Right lobe of liver (tissue), 6 donors: ENCODE results near the gene PLCB4. TPM values are rescaled to one million over a fixed set of nuclear protein-coding genes. Genes with fewer than 3 reads are reported as not detected.

Source experiments
- ATAC-seq, 4 donors: fragments of 200-7000 bp; cut with Tn5 transposase; one replicate each; pipeline ENCODE4 v1.9.1; 2020; ENCODE audit warnings: mild to moderate bottlenecking in 4 of 4, moderate library complexity in 4 of 4
- DNase-seq, 3 donors: peaks; one replicate each; pipeline ENCODE4 v3.0.0-alpha.2; 2020
- H3K27ac ChIP-seq, 3 donors: fragments of 200-600 bp; one replicate each; pipeline ENCODE4 v1.8.0; 2022
- H3K27me3 ChIP-seq, 2 donors: fragments of 200-600 bp; one replicate each; pipeline ENCODE4 v1.8.0; 2022
- H3K36me3 ChIP-seq, 4 donors: fragments of 200-600 bp; sonication (generic) in 1 of 4; one replicate each; pipeline versions ENCODE4 v1.5.1 to v1.8.0; 2017 to 2022; ENCODE audit warnings: control low read depth in 1 of 4
- H3K4me1 ChIP-seq, 4 donors: fragments of 200-600 bp; sonication (generic) in 1 of 4; one replicate each; pipeline versions ENCODE4 v1.5.1 to v1.8.0; 2017 to 2022; ENCODE audit warnings: control low read depth in 1 of 4
- H3K4me3 ChIP-seq, 3 donors: fragments of 200-600 bp; one replicate each; pipeline ENCODE4 v1.8.0; 2022
- H3K9me3 ChIP-seq, 4 donors: fragments of 200-600 bp; sonication (generic) in 1 of 4; one replicate each; pipeline versions ENCODE4 v1.5.1 to v1.8.0; 2017 to 2022; ENCODE audit warnings: control low read depth in 1 of 4
- CTCF ChIP-seq, 4 donors: fragments of 200-600 bp in 3 of 4; fragments of 450-650 bp in 1 of 4; IDR thresholded peaks; one replicate each; pipeline versions ENCODE4 v1.5.1 to v1.8.0; 2016 to 2022; ENCODE audit warnings: antibody characterized with exemption in 4 of 4, mild to moderate bottlenecking in 2 of 4
- POLR2A ChIP-seq: fragments of 450-650 bp; IDR thresholded peaks from one replicate; pipeline ENCODE4 v1.6.1; 2017; ENCODE audit warnings: antibody characterized with exemption, mild to moderate bottlenecking
- WGBS: methylation state at CpG from one replicate; pipeline ENCODE4 v1.1.6; 2018; ENCODE audit warnings: low coverage, low lambda C conversion rate; ENCODE audit not compliant: insufficient coverage; ENCODE audit errors: missing lambda C conversion rate; 5-methylcytosine and 5-hydroxymethylcytosine counted together
- intact Hi-C, 2 donors: fragments of 100-400 bp; cut with DNase I; formaldehyde crosslinking; loops; one replicate each; pipeline versions ENCODE4 v1.11.2 to v1.14.1; 2022
- total RNA-seq, 6 experiments: library from RNA; depleted of rRNA in 2 of 6; stranded (reverse); fragments of >200 nt in 2 of 6; fragmentation: NEBNext Ultra II Directional in 3 of 6; extraction: Animal tissue kit (Norgen Biotek cat#: 25700) in 3 of 6; gene quantifications; one replicate each; pipeline versions ENCODE4 v1.1.0 to v1.2.4, GENCODE V29; 2016 to 2023
- donor health status: DM: no; HTN: yes; CAD: no.
- donor health status: DM: no; HTN: no; CAD: no.
- donor health status: DM: no; HTN: no; CAD: no.
- donor health status: DM: no; HTN: yes; CAD: no.
- donor health status: DM: no; HTN: yes; CAD: no.

PLCB4 gene
- total RNA-seq, 6 experiments from 2014 or later, result 0.04 to 0.20 (median 0.15) TPM

GRCh38 chr20:9352739-9353138, 283.9 kb downstream of the PLCB4 start:
- no peak for ATAC-seq
- Histone ChIP-seq H3K4me1 (no peaks in the 10 kb centered on the region), H3K27me3 (no peaks in the 10 kb centered on the region), H3K27ac (no peak overlapping the region), H3K9me3 (no peaks in the 10 kb centered on the region), H3K36me3 (no peaks in the 10 kb centered on the region), H3K4me3 (no peak overlapping the region)
- intact Hi-C loops, result no loop called here
- TF ChIP-seq POLR2A, result no peak
- TF ChIP-seq CTCF (IDR thresholded peaks at IDR 0.05), result no peak
- DNase-seq, result no peak

- TF ChIP-seq POLR2A (no peak), CTCF (IDR thresholded peaks at IDR 0.05) (no peak)
- ATAC-seq (no peak), DNase-seq (no peak)
- Histone ChIP-seq H3K4me1 (no peaks in the 10 kb centered on the region), H3K27me3 (no peaks in the 10 kb centered on the region), H3K4me3 (no peak overlapping the region), H3K36me3 (no peaks in the 10 kb centered on the region), H3K9me3 (no peaks in the 10 kb centered on the region), H3K27ac (no peak overlapping the region)
- WGBS, result 61% methylated on average over 2 of the region's 2 CpGs
- intact Hi-C loops, result no loop called here
Observed at GRCh38 chr20:9353180-9353915, 284.5 kb downstream of the PLCB4 start.

- no peaks in the 10 kb centered on the region for H3K36me3 ChIP-seq
- 56% methylated on average over 1 of the region's 1 CpG for whole genome bisulfite sequencing
- TF ChIP-seq CTCF (IDR thresholded peaks at IDR 0.05) (no peak), POLR2A (no peak)
- intact Hi-C loops, result no loop called here
- H3K27ac ChIP-seq, result no peak overlapping the region
- H3K4me3 ChIP-seq, result no peak overlapping the region
- H3K4me1 ChIP-seq, result no peaks in the 10 kb centered on the region
- DNase-seq, result no peak
- no peak for ATAC-seq
- H3K27me3 ChIP-seq, result no peaks in the 10 kb centered on the region
- no peaks in the 10 kb centered on the region for H3K9me3 ChIP-seq
Observed at GRCh38 chr20:9353916-9354276, 285.0 kb downstream of the PLCB4 start.

GRCh38 chr20:9354579-9354978, 285.7 kb downstream of the PLCB4 start:
- no peak for ATAC-seq
- intact Hi-C loops, result no loop called here

More at GRCh38 chr20:9354579-9354978, 285.7 kb downstream of the PLCB4 start:
- Histone ChIP-seq H3K4me3 (no peak overlapping the region), H3K27ac (no peak overlapping the region), H3K9me3 (no peaks in the 10 kb centered on the region), H3K4me1 (no peaks in the 10 kb centered on the region), H3K36me3 (no peaks in the 10 kb centered on the region), H3K27me3 (no peaks in the 10 kb centered on the region)
- TF ChIP-seq CTCF (IDR thresholded peaks at IDR 0.05) (no peak), POLR2A (no peak)
- DNase-seq, result no peak
- WGBS, result 81% methylated on average over 2 of the region's 2 CpGs
